DMS 273 treated with DMSO at 0.1 percent for 48 hours (cell line): ENCODE measurements around the gene TENT5A.
"Not testable (repeated sequence)": the region's sequence is repeated elsewhere in the genome, so short reads cannot be mapped to it uniquely, and the experiment has no call there.

Source experiments
- DNase-seq: peaks from one replicate; lab custom pipeline; 2025; lab: John Stamatoyannopoulos, UW

TENT5A gene

DNA sequence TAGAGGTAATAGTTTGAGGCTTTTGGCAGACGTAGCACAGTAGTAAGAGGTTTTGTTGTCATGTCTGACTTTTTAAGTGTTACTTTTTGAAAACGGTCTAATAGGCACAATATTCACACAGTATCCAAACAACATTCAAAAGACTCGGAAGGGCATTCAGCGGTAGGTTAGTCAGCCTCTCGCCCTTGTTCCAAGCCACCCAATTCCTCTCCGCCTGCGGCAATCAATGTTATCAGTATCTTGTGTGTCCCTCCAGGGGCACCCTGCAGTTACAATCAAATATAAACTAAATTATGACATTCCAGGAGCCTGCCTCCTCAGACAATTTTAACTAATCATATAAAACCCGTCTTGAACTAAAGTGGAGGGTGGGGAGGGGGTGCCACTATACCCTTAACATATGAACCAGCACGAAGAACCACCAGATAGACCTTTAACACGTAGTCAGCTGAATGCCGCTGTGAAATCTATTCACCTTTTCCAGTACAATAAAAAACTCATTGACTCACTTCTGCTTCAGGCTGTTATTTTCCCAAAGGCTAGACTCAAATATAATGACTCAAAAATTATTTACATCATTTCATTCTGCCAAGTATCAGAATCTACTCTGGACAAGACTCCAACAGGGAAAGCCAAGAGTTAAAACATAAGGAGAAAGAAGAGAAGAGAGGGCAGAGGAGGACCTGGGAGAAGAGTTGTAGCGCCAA is 1.6 kb downstream of the TENT5A start:
- no peak for DNase-seq

DNA sequence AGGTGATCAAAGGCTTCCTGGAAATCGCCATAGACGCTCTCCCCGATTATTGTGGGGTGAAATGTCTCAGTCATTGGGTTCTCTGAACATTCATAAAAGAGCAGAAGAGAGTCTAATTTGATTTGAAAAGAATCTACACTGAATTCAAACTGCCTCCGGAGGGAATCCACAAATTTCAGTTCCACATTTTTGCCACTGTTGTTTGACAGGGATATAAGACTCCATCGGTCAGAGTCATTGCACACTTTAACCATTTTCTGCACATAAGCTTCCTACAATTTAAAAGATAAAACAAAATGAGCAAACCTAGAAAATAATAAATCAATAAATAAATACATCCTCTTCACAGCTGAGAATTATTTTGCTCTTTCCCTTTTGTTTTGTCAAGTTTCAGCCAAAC is 2.3 kb downstream of the TENT5A start:
- DNase-seq, result no peak

DNA sequence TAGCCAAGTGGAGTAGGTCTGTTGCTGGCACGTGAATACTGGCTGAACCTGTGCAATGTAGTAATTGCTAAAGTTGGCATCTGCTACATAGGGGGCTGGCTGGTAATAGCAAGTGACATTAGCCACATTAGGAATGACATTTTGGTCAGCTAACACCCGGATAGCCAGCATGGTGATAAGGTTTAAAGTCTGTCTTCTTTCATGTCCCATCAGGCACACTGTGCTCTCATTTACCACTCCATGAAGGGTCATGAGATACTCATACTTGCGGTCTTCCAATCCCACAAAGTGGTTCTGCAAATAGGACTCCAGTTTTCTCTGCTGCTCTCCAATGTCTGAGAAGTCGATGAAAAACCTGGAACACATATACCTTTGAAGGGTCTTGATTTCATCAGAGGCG is 2.8 kb downstream of the TENT5A start:
- DNase-seq, result no peak

- DNase-seq, result no peak
These were observed 3.5 kb downstream of the TENT5A start for GRCh38 chr6:81748994-81749393.

- no peak for DNase-seq
These were observed 5.2 kb downstream of the TENT5A start for GRCh38 chr6:81747327-81747726.

- no peak for DNase-seq
These were observed 8.3 kb downstream of the TENT5A start for GRCh38 chr6:81744131-81744530.

DNA sequence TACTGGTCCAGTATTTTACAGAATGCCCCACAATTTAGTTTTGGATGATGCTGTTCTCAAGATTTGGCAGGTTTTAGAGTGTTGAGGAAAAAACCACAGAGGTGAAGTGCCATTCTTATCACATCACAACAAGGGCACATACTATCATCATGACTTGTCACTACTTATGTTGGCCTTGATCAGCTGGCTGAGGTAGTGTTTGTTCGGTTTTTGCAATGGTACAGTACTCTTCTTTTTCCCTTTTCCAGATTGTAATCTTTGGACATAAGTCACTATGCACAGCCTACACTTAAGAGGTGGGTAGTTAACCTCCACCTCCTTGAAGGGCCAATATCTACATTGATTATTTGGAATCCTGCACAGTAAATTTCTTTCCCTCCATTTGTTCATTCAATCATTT is 8.8 kb downstream of the TENT5A start:
- no peak for DNase-seq

- no peak for DNase-seq
These were observed 10.8 kb downstream of the TENT5A start for GRCh38 chr6:81741689-81742088.

- not testable (repeated sequence) for DNase-seq
These were observed 11.9 kb downstream of the TENT5A start for GRCh38 chr6:81740591-81740990.

DNA sequence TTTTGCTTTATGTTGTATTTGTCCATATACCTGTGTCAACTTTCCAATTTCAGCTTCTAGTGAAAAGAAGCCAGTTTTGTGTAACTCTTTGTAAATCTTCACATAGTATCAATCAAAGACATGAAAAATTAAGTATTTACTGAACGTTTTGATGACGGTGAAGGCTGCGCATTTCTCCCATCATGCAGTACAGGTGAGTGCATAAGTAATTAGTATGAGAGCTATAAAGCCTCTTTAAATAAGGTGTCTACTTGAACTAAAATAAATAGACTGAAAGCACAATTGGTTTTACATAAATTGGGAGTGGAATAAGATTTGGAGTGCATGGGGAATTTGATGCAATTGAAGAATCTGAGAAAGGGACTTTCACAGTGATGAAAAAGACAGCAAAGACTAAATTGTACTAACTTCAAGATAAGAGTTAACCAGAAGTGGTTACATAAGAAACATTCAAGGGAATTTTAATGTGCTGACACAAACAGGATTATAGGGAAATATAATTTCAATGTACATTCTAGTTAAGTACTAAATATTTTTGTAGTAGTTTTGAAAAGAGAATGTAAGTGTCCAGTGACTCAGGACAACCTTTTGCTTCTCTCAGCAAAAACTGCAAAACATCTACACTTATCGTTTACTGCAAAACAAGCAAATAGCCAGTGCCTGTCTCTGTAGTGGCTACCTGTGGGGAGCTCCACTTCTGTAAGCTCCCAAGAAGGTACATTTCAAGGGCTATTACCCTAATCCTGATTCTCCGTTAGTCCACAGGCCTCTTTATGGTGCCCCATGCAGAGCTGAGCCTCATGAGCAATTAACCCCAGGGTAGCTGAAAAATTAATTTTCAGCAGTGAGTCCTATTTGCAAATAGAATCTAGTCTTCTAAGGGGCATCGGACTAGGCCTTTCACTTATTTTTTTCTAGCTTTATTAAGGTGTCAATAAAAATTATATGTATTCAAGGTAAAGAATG is 13.0 kb downstream of the TENT5A start:
- DNase-seq, result no peak

- no peak for DNase-seq
These were observed 16.1 kb downstream of the TENT5A start for GRCh38 chr6:81736428-81736827.

DNA sequence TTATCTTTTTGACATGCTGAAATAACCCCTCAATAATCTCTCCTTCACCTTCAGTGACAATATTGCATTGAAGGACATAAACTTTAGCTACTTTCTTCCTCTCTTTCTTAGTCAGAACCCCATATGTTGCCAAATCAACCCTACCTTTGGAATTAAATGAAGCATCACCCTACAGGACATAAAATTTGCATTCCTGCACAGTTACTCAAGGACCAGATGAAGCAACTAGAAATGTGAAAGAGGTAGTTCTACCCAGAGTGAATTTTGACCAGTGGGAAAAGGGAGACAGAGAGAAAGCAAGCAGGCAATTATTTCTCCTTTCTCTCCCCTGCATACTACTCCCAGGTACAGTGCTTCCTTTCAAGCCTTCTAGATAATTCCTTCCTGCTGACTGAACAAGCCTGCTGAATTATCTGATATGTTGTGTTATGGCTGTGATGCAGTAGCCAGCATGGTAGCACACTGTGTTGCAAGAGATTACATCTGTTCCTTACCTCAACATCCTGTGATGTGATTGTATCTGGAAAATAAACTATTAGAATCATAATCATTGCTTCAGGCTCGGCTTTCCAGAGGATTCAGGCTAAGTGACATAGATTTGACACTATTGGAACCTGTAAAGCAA is 16.6 kb downstream of the TENT5A start:
- DNase-seq, result no peak

- DNase-seq, result no peak
These were observed 17.9 kb downstream of the TENT5A start for GRCh38 chr6:81734500-81735150.

- no peak for DNase-seq
These were observed 18.4 kb downstream of the TENT5A start for GRCh38 chr6:81734081-81734480.

DNA sequence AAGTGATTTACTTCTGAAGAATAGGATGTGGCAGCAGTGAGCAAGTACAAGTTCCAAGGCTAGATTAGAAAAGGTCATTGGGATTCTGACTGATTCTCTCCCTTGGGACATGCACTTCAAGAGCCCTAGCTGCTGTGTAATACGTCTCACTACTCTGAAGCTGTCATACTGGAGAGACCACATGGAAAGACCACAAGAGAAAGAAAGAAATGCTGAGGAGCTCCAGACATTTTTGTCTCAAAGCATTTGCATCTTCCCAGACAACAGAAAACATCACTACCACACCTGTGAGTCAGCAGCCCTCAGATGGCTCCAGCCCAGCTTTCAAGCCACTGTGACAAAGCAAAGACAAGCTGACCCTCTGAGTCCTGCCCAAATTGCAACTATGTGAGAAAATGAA is 20.7 kb downstream of the TENT5A start:
- no peak for DNase-seq

GRCh38 chr6:81727876-81728517 is 24.5 kb downstream of the TENT5A start:
- no peak for DNase-seq

DNA sequence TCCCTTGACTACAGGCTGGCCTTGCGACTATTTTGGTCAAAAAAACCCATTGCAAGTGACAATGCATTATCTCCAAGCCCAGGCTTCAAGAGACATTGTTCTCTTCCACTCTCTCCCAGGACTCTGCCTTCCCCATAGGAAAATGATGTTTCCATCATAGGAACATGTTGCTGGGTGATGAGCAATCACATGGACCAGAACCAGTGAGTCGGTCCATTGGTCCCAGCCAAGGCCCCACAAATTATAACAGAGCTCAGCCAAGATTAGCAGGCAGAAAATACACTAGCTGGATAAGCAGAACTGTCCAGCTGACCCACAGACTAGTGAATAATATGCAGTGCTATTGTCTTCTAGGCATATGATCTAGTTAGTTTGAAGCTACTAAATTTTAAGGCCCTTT is 27.4 kb downstream of the TENT5A start:
- no peak for DNase-seq

GRCh38 chr6:81722506-81723223 is 29.8 kb downstream of the TENT5A start:
- no peak for DNase-seq

DNA sequence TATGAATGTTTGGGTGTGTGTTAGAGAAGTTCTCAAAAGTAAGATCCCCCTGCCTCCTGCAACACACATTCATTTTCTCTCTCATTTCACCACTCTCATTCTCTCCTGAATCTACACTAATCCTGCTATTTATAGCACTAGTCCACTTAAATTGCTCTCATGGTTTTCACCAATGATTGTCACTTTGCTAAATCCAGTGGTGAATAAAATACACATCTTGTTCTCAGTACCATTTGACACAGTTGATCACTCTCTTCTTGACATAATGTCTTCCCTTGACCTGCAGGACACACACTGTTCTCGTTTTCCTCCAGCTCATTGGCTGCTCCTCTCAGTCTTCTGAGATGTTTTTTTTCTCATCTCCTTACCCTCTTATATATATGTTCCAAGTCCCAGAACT is 32.1 kb downstream of the TENT5A start:
- DNase-seq, result no peak

DNA sequence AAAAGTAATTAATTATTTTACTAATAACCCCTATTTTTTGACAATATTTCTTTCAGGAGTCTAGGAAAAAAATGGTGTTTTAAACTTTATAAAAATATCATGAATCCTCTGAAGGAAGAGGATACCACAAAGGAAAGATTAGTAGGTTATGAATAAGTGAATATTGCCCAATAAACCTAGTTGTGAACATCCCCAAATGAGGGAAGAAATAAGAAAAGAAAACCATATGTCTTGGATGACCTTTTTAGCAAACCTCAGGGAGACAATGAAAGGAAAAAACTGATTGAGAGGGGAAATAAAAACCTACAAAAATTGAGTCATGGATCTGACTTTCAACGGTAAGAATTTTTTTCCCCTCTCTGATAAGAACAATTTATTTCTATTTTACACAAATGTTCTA is 34.4 kb downstream of the TENT5A start:
- no peak for DNase-seq

- DNase-seq, result no peak
These were observed 37.8 kb downstream of the TENT5A start for GRCh38 chr6:81714684-81715083.
